H9 (cell line): ENCODE data around the gene ZNF428. TPM values are rescaled to one million over a fixed set of nuclear protein-coding genes. Genes with fewer than 3 reads are reported as not detected.
A peak's percentile ranks its signal among the peaks of the same experiment; 100 is the strongest.

ENCODE experiments used
- DNase-seq: peaks from one replicate; pipeline ENCODE4 v3.0.0-alpha.2; 2017
- H2AFZ ChIP-seq: one replicate; pipeline ENCODE4 v1.6.1; 2013; ENCODE audit warnings: mild to moderate bottlenecking, low read length, control low read depth, moderate library complexity
- H2AK5ac ChIP-seq: 2 replicates; pipeline ENCODE4 v1.6.1; 2013; ENCODE audit warnings: low read length, control low read depth, mixed read lengths; ENCODE audit not compliant: insufficient read length
- H2BK120ac ChIP-seq: one replicate; pipeline ENCODE4 v1.6.1; 2013; ENCODE audit warnings: low read depth, mild to moderate bottlenecking, low read length, control low read depth, inconsistent platforms; ENCODE audit not compliant: poor library complexity, severe bottlenecking
- H2BK12ac ChIP-seq: 2 replicates; pipeline ENCODE4 v1.6.1; 2013; ENCODE audit warnings: low read length, control low read depth, mixed read lengths, low read depth; ENCODE audit not compliant: insufficient read length
- H2BK15ac ChIP-seq: 2 replicates; pipeline ENCODE4 v1.6.1; 2013; ENCODE audit warnings: low read depth, low read length, control low read depth
- H2BK20ac ChIP-seq: one replicate; pipeline ENCODE4 v1.6.1; 2013; ENCODE audit warnings: low read depth, mild to moderate bottlenecking, low read length, control low read depth, inconsistent platforms; ENCODE audit not compliant: poor library complexity, severe bottlenecking
- H2BK5ac ChIP-seq: 2 replicates; pipeline ENCODE4 v1.6.1; 2013; ENCODE audit warnings: low read length, control low read depth, mixed read lengths; ENCODE audit not compliant: insufficient read length
- H3K14ac ChIP-seq: 2 replicates; pipeline ENCODE4 v1.6.1; 2013; ENCODE audit warnings: low read length, control low read depth; ENCODE audit not compliant: insufficient read depth
- H3K18ac ChIP-seq: 2 replicates; pipeline ENCODE4 v1.6.1; 2013; ENCODE audit warnings: low read depth, mild to moderate bottlenecking, mixed read lengths, low read length, control low read depth; ENCODE audit not compliant: insufficient read length
- H3K23ac ChIP-seq: 2 replicates; pipeline ENCODE4 v1.6.1; 2013; ENCODE audit warnings: low read length, control low read depth, mixed read lengths, low read depth; ENCODE audit not compliant: insufficient read length
- H3K23me2 ChIP-seq: 2 replicates; pipeline ENCODE4 v1.6.1; 2013; ENCODE audit warnings: low read depth, mild to moderate bottlenecking, mixed read lengths, low read length, control low read depth; ENCODE audit not compliant: insufficient read length, poor library complexity, severe bottlenecking
- H3K27ac ChIP-seq: 2 replicates; pipeline ENCODE4 v1.5.1; 2013; ENCODE audit warnings: low read length, control low read depth, mixed read lengths, low read depth; ENCODE audit not compliant: insufficient read length
- H3K27me3 ChIP-seq: 2 replicates; pipeline ENCODE4 v1.6.1; 2013; ENCODE audit warnings: low read length, control low read depth, inconsistent platforms; ENCODE audit not compliant: insufficient read depth
- H3K4ac ChIP-seq: 2 replicates; pipeline ENCODE4 v1.6.1; 2013; ENCODE audit warnings: low read depth, mild to moderate bottlenecking, control low read depth, inconsistent platforms, low read length, moderate library complexity
- H3K4me1 ChIP-seq: 2 replicates; pipeline ENCODE4 v1.6.1; 2013; ENCODE audit warnings: low read length, control low read depth, inconsistent platforms; ENCODE audit not compliant: insufficient read depth
- H3K4me2 ChIP-seq: 2 replicates; pipeline ENCODE4 v1.6.1; 2013; ENCODE audit warnings: low read length, control low read depth, mixed read lengths; ENCODE audit not compliant: insufficient read length, insufficient read depth
- H3K56ac ChIP-seq: 2 replicates; pipeline ENCODE4 v1.6.1; 2013; ENCODE audit warnings: low read depth, mild to moderate bottlenecking, mixed read lengths, low read length, control low read depth; ENCODE audit not compliant: insufficient read length
- H3K79me1 ChIP-seq: 2 replicates; pipeline ENCODE4 v1.6.1; 2013; ENCODE audit warnings: low read depth, mild to moderate bottlenecking, moderate library complexity, low read length, control low read depth, inconsistent platforms; ENCODE audit not compliant: insufficient read depth, poor library complexity, severe bottlenecking
- H3K79me2 ChIP-seq: 2 replicates; pipeline ENCODE4 v1.6.1; 2013; ENCODE audit warnings: low read length, control low read depth, inconsistent platforms; ENCODE audit not compliant: insufficient read depth
- H3K9ac ChIP-seq: 2 replicates; pipeline ENCODE4 v1.6.1; 2013; ENCODE audit warnings: low read length, control low read depth, mixed read lengths; ENCODE audit not compliant: insufficient read length; ENCODE audit errors: extremely low read depth
- H3K9me3 ChIP-seq: one replicate; pipeline ENCODE4 v1.6.1; 2013; ENCODE audit warnings: low read depth, low read length, inconsistent platforms; ENCODE audit not compliant: control insufficient read depth
- H3T11ph ChIP-seq: one replicate; pipeline ENCODE4 v1.6.1; 2013; ENCODE audit warnings: mild to moderate bottlenecking, low read length, control low read depth, inconsistent platforms
- H4K20me1 ChIP-seq: one replicate; pipeline ENCODE4 v1.6.1; 2013; ENCODE audit not compliant: control insufficient read depth, insufficient read length, insufficient read depth
- H4K5ac ChIP-seq: 2 replicates; pipeline ENCODE4 v1.6.1; 2013; ENCODE audit warnings: low read depth, mild to moderate bottlenecking, mixed read lengths, low read length, control low read depth; ENCODE audit not compliant: insufficient read length
- H4K8ac ChIP-seq: replicated peaks from 2 replicates; pipeline ENCODE4 v1.6.1; 2013; ENCODE audit warnings: low read length, control low read depth, mixed read lengths, low read depth; ENCODE audit not compliant: insufficient read length
- H4K91ac ChIP-seq: 2 replicates; pipeline ENCODE4 v1.6.1; 2013; ENCODE audit warnings: low read depth, mild to moderate bottlenecking, moderate library complexity, mixed read lengths, low read length, control low read depth; ENCODE audit not compliant: insufficient read length
- H3K27ac Mint-ChIP-seq, 3 experiments: 2 replicates in 2 of 3; 3 replicates in 1 of 3; pipeline ENCODE4 v1.8.0; 2020 to 2021; ENCODE audit warnings: mixed read lengths in 3 of 3, mild to moderate bottlenecking in 1 of 3, moderate library complexity in 1 of 3
- H3K27me3 Mint-ChIP-seq: 2 replicates; pipeline ENCODE4 v1.8.0; 2021; ENCODE audit warnings: low read depth, mild to moderate bottlenecking, moderate library complexity, mixed read lengths
- H3K36me3 Mint-ChIP-seq, 3 experiments: 2 replicates in 2 of 3; 3 replicates in 1 of 3; pipeline ENCODE4 v1.8.0; 2020 to 2021; ENCODE audit warnings: low read depth in 3 of 3, mixed read lengths in 3 of 3; ENCODE audit not compliant: insufficient read depth in 1 of 3
- H3K4me1 Mint-ChIP-seq, 2 experiments: 2 replicates each; pipeline ENCODE4 v1.8.0; 2020; ENCODE audit warnings: mixed read lengths in 2 of 2
- H3K4me3 Mint-ChIP-seq, 2 experiments: 2 replicates in 1 of 2; 3 replicates in 1 of 2; pipeline ENCODE4 v1.8.0; 2020 to 2021; ENCODE audit warnings: mild to moderate bottlenecking in 2 of 2, mixed read lengths in 2 of 2, moderate library complexity in 1 of 2
- H3K9me3 Mint-ChIP-seq, 2 experiments: 2 replicates in 1 of 2; 3 replicates in 1 of 2; pipeline ENCODE4 v1.8.0; 2020; ENCODE audit warnings: mild to moderate bottlenecking in 2 of 2, mixed read lengths in 2 of 2, moderate library complexity in 1 of 2
- WGBS: extraction: QIAGEN DNeasy Blood & Tissue Kit; methylation state at CpG from one replicate; pipeline ENCODE4 v1.1.7; 2013; ENCODE audit warnings: missing lambda C conversion rate, low lambda C conversion rate, mixed read lengths; ENCODE audit not compliant: insufficient read length; ENCODE audit errors: extremely low coverage; 5-methylcytosine and 5-hydroxymethylcytosine counted together
- total RNA-seq: library from RNA; stranded (reverse); gene quantifications from 2 replicates; pipeline ENCODE4 v1.2.1, GENCODE V29; 2021
- TF ChIP-seq, protein P1 (sequence below): fragments of 200-600 bp; sonication (generic); conservative IDR thresholded peaks from 3 replicates; pipeline ENCODE4 v1.8.0; 2021; ENCODE audit warnings: antibody characterized with exemption, mild to moderate bottlenecking

Gene ZNF428
- total RNA-seq, 1 experiment from 2014 or later = 30.3 TPM

GRCh38 chr19:43570174-43570791 lies 49.1 kb downstream of the ZNF428 start:
- H3K56ac ChIP-seq = no peak overlapping the region
- H2BK12ac ChIP-seq = no peak overlapping the region
- no peak overlapping the region for H3K14ac ChIP-seq
- Mint-ChIP-seq H3K27me3 (no peaks in the 10 kb centered on the region), H3K4me1 (peaks cover 10 to 19% of the 10 kb centered on the region in 2 experiments), H3K36me3 (peaks cover 0 to 27% (median 18%) of the 10 kb centered on the region in 3 experiments; a peak in 6 of 7 replicates), H3K9me3 (no peaks in the 10 kb centered on the region), H3K27ac (peak overlapping the region; percentile 34 to 78 (median 62); a peak in 5 of 7 replicates), H3K4me3 (no peak overlapping the region; a peak in 1 of 5 replicates)
- TF ChIP-seq, protein P1, sequence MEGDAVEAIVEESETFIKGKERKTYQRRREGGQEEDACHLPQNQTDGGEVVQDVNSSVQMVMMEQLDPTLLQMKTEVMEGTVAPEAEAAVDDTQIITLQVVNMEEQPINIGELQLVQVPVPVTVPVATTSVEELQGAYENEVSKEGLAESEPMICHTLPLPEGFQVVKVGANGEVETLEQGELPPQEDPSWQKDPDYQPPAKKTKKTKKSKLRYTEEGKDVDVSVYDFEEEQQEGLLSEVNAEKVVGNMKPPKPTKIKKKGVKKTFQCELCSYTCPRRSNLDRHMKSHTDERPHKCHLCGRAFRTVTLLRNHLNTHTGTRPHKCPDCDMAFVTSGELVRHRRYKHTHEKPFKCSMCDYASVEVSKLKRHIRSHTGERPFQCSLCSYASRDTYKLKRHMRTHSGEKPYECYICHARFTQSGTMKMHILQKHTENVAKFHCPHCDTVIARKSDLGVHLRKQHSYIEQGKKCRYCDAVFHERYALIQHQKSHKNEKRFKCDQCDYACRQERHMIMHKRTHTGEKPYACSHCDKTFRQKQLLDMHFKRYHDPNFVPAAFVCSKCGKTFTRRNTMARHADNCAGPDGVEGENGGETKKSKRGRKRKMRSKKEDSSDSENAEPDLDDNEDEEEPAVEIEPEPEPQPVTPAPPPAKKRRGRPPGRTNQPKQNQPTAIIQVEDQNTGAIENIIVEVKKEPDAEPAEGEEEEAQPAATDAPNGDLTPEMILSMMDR = no peak
- H3K27me3 ChIP-seq = no peaks in the 10 kb centered on the region
- H3K9me3 ChIP-seq = no peaks in the 10 kb centered on the region
- DNase-seq = no peak
- H3K4me2 ChIP-seq = no peak overlapping the region
- WGBS = no CpG with 5 or more reads among the region's 5 CpGs
- H2BK5ac ChIP-seq = no peak overlapping the region
- H3K23me2 ChIP-seq = peaks cover 6% of the 10 kb centered on the region
- no peaks in the 10 kb centered on the region for H3K79me1 ChIP-seq
- H2AFZ ChIP-seq = no peak overlapping the region
- no peak overlapping the region for H3K18ac ChIP-seq
- H2BK120ac ChIP-seq = no peak overlapping the region
- no peak overlapping the region for H3K4ac ChIP-seq
- no peaks in the 10 kb centered on the region for H4K20me1 ChIP-seq
- no peak overlapping the region for H2BK20ac ChIP-seq
- no peak overlapping the region for H3K9ac ChIP-seq
- no peak overlapping the region for H4K91ac ChIP-seq
- no peak overlapping the region for H3T11ph ChIP-seq
- H3K4me1 ChIP-seq = no peaks in the 10 kb centered on the region
- no peak overlapping the region for H3K23ac ChIP-seq
- H3K79me2 ChIP-seq = no peaks in the 10 kb centered on the region; the same call in 1 of the 2 replicates
- no peak overlapping the region for H4K5ac ChIP-seq
- no peak overlapping the region for H2BK15ac ChIP-seq
- H3K27ac ChIP-seq = no peak overlapping the region
- H4K8ac ChIP-seq = no peak overlapping the region
- H2AK5ac ChIP-seq = no peak overlapping the region
